CD4-positive, alpha-beta T cell treated with Interleukin-17A for 1 hour (primary cell): ENCODE results near the gene RAPGEF2.
"Not testable (repeated sequence)": the region's sequence is repeated elsewhere in the genome, so short reads cannot be mapped to it uniquely, and the experiment has no call there.

Experiments used
- DNase-seq: peaks from one replicate; pipeline ENCODE4 v3.0.0-alpha.2; 2020

Gene RAPGEF2

DNA sequence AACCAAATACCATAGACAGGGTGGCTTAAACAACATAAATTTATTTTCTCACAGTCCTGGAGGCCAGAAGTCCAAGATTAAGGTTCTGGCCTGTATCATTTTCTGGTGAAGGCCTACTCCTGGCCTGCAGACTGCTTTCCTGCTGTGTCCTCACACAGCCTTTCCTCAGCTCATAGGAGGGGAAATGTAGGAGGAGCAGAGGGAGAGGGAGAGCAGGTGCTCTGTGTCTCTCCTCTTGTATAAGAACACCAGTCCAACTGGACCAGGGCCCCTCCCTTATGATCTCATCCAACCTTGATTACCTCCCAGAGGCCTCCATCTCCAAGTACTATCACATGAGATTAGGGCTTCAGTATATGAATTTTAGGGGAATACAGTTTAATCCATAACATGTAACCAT is 34.3 kb downstream of the RAPGEF2 start:
- no peak for DNase-seq

- DNase-seq = no peak
Measured at GRCh38 chr4:159138436-159138835, 35.6 kb downstream of the RAPGEF2 start.

GRCh38 chr4:159141193-159141592 is 38.3 kb downstream of the RAPGEF2 start:
- no peak for DNase-seq

DNA sequence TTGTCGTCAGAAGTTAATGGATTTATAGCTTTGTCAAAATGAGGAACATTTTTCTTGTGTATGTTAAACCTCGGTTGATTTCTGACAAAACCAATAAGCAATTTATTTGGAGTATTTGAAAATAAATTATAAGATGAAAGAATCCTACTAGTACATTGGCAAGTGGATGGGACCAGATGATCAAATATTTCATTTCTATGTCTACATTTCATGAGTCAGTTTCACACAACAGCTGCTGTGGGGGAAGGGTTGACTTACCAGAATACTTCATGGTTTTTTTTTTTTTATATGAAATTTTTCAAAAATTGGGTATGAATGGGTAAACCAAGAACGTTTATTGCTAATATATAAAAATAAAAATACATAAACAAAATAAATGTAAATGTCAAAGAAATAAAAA is 39.4 kb downstream of the RAPGEF2 start:
- DNase-seq = no peak

DNA sequence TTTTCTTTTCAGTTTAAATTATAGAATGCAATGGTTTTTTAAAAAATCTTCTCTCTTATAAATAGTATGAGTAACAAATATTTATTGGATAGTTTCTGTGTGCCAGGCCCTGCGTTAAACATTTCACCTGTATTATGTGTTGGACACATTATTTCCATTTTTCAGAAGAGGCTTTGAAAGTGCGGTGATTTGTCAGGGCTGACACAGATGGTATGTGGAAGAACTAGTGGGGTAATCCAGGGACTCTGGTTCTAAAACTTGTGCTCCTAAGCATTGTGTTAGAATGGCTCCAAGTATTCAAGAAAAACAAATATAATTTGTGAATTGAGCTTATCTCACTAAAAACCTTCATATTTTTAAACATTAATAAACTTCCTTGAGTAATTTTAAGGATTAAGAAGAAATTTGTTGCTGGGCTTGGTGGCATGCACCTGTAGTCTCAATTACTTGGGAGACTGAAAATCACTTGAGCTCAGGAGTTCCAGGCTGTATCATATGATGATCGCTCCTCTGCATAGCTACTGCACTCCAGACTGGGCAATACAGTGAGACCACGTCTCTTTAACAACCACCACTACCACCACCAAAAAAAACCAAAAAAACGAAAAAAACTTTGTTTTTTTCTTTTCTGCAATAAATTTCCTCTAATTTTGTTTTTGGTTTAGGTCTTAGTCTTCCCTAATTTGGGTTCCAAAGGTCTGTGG is 40.0 kb downstream of the RAPGEF2 start:
- no peak for DNase-seq

- DNase-seq = no peak
Measured at GRCh38 chr4:159143687-159144086, 40.8 kb downstream of the RAPGEF2 start.

DNA sequence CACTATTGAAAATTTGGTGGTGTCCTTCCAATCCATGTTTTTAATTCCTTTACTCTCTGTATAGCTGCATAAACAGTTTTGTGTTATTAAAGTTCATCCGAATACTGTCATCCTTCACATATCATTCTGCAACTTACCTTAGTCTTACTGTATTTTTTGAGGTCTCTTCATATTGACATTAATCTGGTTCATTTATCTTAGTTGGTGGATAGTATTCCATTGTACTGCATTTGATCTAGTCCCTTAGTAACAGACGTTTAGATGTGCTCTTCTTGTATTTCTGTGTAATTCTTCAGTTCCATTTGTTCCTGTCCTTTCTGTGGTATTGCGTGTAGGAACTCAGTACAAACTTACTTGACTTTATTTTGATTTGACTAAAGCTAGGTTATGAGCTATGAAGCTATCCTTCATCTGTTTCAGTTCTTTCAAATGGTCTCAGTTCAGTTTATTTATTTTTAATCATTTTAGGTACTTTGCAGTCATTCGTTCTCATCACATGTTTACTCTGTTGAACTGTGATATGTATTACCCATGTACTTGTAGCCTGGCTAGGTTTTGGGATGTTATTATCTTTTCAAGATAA is 41.3 kb downstream of the RAPGEF2 start:
- no peak for DNase-seq

DNA sequence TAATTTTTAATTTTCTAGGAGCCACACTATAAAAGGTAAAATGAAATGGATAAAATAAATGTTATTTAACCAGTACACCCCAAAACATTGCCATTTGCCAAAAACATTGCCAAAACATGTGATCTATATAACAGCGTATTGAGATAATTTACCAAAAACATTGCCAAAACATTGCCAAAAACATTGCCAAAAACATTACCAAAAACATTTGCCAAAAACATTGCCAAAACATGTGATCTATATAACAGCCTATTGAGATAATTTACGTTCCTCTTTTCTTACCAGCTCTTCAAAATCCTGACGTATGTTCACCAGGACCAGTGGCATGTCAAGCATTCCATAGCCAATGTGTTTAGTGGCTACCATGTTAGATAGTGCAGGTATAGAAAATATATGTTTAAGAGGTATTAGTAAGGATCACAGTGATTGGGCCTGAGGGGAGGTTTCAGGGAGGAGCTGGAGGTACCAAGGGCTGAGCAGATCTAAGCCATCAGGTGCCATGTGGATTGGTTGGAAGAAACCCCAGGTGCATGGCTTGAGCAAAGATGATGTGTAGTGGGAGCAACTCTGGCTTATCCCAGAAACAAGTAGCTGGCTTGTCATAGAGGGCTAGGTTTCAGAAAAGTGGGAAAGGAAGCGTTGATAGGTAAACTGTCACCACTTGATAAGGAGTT is 42.6 kb downstream of the RAPGEF2 start:
- DNase-seq = no peak

GRCh38 chr4:159145992-159146330 is 43.1 kb downstream of the RAPGEF2 start:
- DNase-seq = no peak

GRCh38 chr4:159146488-159146887 is 43.6 kb downstream of the RAPGEF2 start:
- no peak for DNase-seq

DNA sequence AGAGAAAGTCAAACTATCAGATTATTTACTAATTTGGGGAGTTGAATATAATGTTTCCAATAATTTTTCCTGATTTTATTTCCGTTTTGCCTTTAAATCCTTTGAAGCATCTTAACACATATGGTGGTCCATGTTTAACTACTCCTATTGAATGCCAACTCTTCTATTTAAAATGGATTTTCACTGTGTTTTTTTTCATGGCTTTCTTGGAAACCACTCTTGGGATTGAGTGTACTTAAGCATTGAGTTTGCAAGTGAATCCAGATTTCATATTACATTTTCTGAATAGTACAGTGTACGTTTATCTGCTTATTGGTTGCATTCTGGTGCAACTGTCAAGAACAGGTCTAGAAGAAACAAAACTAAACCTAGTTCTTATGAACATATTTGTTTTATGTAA is 45.6 kb downstream of the RAPGEF2 start:
- DNase-seq = no peak

GRCh38 chr4:159149666-159150065 is 46.8 kb downstream of the RAPGEF2 start:
- DNase-seq = no peak

DNA sequence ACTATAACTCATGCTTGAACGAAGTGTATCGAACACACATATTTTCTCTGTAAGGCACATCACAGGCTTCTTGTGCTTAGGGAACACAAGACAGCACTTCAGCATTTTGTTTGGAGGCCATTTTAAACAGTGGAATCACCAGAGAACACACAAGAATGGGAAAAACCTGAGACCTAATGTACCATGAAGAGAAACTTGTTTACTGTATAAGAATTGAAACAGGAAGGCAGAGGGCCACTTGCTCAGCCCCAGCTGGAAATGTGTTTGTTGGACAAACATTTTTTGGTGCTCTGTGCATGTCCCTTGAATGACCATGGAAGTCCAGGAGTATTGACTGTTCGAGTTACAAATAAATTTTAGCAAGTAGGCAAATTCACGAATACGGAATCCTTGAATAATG is 47.5 kb downstream of the RAPGEF2 start:
- DNase-seq = no peak

GRCh38 chr4:159150821-159151390 is 48.0 kb downstream of the RAPGEF2 start:
- DNase-seq = no peak

DNA sequence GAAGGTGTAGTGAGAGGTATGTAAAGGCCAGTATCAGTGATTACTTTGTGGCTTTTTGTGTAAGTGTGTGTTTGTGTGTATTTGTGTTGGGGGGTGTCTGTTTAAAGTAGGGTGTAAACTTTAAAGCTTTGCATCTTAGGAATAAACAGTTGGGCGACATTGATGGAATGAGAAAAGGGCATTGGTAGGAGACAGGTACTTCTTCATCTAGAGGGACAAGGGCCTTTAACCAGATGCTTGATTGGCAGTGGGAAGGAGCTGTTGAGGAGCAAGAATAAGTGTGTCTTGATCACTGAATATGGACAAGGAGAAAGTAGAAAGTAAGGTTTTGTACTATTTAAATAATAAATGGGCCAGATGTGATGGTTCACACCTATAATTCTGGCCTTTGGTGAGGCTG is 48.8 kb downstream of the RAPGEF2 start:
- no peak for DNase-seq

GRCh38 chr4:159152181-159152580 is 49.3 kb downstream of the RAPGEF2 start:
- no peak for DNase-seq

DNA sequence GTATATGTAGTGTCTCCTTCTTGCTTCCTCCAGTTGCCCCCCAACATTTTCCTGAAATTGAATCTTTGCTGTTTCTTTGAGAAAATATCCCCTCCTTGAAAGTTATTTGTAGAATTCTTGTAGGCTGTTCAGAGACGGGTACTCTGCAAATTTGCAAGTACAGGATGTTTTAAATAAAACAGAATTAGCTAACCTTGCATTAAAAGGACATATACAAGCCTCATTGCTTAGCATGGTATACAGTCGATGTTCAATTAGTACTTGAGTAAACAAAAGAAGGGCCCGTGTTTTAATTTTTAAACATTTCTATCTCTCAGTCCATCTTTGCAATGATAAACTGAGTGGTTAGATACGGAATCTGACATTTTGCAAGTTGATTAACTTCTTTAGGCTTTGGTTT is 50.8 kb downstream of the RAPGEF2 start:
- DNase-seq = no peak

DNA sequence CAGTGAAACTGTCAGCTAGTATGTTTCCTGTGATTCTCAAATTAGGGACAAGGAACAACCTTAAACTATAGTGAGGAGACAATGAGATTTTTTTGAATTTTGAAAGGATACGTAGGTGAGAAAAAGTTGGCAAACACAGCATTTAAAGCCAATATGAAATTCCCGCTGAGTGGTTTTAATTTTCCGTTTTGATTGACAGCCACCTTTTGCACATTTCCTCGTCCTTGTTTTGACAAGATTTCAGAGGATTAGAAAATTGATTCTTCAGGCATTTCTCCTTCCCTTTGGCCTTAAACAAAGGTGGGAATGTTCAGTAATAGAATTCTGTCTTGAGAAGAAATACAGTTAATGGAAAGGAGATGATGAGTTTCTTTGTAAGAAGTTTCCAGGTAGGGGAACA is 52.2 kb downstream of the RAPGEF2 start:
- no peak for DNase-seq

GRCh38 chr4:159158083-159158617 is 55.3 kb downstream of the RAPGEF2 start:
- no peak for DNase-seq

- DNase-seq = no peak
Measured at GRCh38 chr4:159158985-159159384, 56.1 kb downstream of the RAPGEF2 start.

DNA sequence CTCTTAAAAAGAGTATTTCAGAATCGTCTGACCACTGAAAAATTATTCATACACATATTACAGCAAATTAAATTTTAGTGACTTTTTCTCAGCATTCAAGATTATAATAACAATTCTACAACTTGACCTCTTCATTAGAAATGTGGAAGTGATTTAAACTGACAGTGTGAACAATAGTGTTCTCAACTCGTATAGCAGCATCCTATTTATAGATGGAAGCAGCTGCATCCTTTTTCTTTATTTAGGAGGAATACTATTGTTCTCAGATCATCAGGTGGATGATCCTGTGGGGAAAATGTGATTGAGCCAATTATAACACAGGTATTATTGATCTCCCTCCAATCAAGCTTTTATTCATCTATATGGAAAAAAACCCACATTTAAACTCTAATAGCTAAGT is 56.7 kb downstream of the RAPGEF2 start:
- DNase-seq = no peak

DNA sequence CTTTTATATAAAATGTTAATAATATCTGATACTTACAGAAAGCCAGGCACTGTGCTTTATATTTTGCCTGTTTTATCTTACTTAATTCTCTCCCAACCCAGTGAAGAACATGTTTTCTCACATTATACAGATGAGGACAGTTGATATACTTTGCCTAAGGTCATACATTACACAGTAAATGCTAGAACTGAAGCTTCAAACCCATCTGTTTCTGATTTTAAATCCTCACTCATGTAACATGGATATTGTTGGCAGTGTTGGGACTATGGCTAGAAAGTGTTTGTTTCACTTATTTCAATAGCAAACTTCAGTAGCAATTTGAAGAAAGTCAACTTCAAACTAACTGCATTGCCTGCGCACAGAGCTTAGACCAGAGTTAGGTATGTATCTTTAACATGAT is 57.4 kb downstream of the RAPGEF2 start:
- DNase-seq = no peak

- not testable (repeated sequence) for DNase-seq
Measured at GRCh38 chr4:159161436-159161835, 58.6 kb downstream of the RAPGEF2 start.

DNA sequence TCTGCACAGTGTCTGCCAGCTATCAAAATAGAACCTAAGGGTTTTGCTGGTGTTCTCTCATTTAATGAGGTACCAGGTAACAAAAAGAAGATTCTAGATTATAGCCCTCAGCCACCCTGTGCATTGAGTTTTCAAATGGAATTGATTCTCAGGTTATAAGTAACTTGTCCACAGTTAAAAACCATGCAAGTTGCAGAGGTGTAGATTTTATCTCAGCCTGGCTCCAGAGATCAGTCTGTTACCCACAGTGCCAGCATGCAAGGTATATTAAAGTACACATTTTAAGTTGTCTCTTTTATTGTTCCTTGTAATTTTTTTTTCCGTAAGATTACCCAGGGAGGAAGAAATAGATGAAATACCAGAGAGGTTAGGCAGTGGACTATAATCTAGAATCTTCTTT is 59.7 kb downstream of the RAPGEF2 start:
- DNase-seq = no peak
